DND-41 (cell line): Measurements from ENCODE around the gene MEAF6.

Source experiments
- CTCF ChIP-seq: IDR thresholded peaks from 2 replicates; pipeline ENCODE4 v1.5.1; 2012; ENCODE audit warnings: borderline replicate concordance, low read length, moderate library complexity, mild to moderate bottlenecking; ENCODE audit not compliant: poor library complexity, severe bottlenecking; ENCODE audit errors: extremely low read depth
- EZH2 ChIP-seq: IDR thresholded peaks from 3 replicates; pipeline ENCODE4 v1.6.1; 2012; ENCODE audit warnings: borderline replicate concordance, low read depth, mild to moderate bottlenecking, moderate library complexity, low read length, inconsistent platforms; ENCODE audit not compliant: severe bottlenecking

GRCh38 chr1:37469386-37469785, 45.2 kb downstream of the MEAF6 start:
- no peak for TF ChIP-seq CTCF
- TF ChIP-seq EZH2 = no peak
